ENCODE measurements around the gene HSFX1. TPM values are rescaled to one million over a fixed set of nuclear protein-coding genes. Genes with fewer than 3 reads are reported as not detected.
"Not testable (repeated sequence)": the region's sequence is repeated elsewhere in the genome, so short reads cannot be mapped to it uniquely, and the experiment has no call there.

The HSFX1 gene, protein sequence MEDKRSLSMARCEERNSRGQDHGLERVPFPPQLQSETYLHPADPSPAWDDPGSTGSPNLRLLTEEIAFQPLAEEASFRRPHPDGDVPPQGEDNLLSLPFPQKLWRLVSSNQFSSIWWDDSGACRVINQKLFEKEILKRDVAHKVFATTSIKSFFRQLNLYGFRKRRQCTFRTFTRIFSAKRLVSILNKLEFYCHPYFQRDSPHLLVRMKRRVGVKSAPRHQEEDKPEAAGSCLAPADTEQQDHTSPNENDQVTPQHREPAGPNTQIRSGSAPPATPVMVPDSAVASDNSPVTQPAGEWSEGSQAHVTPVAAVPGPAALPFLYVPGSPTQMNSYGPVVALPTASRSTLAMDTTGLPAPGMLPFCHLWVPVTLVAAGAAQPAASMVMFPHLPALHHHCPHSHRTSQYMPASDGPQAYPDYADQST
- total RNA-seq, result 0.28 and 0.40 TPM in 2 replicates

DNA sequence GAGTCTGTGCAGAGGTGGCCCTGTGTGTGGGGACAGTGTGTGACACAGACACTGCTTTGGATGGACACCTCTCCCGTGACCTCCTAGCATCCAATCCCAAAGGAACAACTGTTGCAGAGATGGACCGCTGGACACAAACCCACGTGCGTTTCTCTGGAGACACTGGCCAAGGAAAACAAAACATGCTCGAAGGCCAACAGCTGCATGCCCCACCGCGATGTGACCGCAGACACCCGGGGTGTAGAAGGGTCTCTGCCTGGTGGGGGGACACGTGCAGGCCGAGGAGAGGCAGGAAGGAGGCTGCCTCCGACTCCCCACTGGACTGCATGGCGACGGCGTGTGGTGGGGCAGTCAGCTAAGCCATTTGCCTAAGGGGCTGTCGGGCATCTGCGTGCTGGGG lies at the start of gene HSFX1:
TSS of gene HSFX1 (plus strand) at position 301 of the 400 bp plus-strand sequence. CDS start 614 bp downstream, outside the sequence.
- not testable (repeated sequence) for DNase-seq (ENCODE audit: low read depth, low spot score)

DNA sequence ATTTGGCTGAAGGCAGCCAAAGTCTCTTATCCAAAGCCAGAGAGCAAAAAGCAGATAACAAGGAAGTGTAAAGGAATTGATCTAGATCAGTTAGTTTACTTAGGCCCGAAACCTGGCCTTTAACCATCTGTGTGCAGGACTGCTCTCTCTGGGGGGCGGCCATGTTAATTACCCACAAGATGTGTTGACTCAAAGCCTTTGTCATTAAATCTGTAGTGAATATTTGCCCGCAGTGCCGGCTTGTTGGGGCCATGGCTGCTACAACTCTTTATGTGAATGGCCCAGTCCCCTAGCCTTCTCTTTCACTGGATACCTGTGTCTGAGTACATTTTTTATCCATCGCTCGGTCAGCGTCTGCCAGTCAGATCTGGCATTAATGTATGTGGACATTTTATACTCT lies 46.6 kb upstream of the HSFX1 start:
- not testable (repeated sequence) for DNase-seq (ENCODE audit: low read depth, low spot score)

DNA sequence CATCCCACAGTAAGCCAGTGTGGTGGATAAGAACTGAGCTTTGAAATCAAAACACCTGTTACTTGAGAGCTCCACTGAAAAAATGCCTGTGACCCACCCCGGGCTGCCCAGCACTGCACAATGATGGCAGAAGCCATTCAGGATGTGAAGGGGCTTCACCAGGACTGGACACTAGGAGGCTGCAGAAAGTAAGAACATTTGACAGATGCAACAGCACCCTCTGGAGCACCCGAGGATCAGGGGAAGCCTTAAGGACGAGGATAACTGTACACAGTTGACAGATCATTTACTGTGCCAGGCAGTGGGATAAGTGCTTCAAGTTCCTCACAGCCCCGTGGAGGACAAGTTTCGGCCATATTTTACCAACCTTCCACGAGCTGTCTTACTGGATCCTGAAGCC lies 31.6 kb upstream of the HSFX1 start:
- DNase-seq (ENCODE audit: low read depth, low spot score), result not testable (repeated sequence)

DNA sequence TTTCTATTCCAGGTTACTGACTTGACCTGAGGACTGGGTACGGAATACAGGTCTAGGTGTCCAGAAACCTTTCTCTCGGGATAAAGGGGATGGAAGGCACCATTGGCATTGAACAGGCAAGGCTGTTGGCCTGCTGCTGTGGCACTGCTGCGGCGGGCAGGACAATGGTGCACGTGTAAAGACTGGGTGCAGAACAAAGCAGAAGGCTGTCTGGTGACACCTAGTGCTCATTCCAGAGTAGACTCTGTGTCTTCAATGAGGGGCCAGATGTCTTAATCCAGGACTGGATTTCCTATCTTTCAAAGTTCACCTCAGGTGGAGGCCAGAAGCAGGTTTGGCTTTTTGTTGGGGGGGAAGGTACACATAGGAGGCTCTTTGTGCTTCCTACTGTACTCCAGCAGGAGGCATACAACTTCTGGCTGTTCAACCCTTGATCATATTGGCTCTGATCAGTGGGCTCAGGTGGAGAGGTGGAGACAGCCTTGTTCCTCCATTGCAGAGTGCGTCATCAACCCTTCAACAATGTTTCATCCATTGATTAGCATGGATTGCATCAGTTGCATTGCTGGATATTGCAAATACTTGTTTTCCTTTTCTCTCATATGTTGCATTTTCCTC lies 27.4 kb upstream of the HSFX1 start:
- not testable (repeated sequence) for DNase-seq (ENCODE audit: low read depth, low spot score)

DNA sequence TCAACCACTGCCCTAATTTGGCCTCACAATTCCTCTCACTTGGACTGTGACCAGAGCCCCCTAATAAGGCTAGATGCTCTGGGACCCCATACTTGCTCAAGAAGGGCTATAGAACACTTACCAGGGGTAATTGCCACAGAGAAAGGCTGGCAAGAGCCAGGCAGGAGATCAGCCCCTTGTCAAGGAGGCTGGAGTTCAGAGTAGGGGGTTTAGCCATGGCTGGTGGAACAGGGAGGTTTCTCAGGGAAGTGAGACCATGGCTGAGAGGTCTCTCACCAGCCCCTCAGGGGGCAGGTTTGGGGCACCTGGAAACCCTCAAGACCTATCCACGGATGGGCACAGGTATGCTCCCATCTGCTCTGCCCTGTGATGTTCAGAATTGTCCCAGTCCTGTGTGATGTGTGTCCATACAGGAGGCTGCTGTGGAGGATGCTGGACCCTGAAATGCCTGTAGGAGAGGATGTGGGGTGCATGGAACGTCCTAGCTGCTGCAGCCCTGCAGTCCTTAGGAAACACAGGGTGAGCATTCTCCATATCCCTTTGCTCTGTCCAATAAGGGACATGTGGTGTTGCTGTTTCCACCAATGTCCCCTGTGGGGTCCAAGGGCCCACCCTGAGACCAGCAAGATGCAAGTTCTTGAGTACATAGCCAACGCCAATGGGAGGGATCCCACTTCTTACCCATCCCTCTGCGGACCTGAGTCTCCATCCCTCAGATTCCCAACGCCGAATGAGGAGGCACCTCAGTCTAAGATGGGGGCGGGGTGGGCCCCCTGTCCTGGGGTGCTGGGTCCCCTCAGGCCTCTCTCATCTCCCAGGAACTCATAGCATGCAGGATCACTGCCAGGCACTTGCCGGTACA lies 16.4 kb upstream of the HSFX1 start:
- no peak for DNase-seq (ENCODE audit: low read depth, low spot score)

DNA sequence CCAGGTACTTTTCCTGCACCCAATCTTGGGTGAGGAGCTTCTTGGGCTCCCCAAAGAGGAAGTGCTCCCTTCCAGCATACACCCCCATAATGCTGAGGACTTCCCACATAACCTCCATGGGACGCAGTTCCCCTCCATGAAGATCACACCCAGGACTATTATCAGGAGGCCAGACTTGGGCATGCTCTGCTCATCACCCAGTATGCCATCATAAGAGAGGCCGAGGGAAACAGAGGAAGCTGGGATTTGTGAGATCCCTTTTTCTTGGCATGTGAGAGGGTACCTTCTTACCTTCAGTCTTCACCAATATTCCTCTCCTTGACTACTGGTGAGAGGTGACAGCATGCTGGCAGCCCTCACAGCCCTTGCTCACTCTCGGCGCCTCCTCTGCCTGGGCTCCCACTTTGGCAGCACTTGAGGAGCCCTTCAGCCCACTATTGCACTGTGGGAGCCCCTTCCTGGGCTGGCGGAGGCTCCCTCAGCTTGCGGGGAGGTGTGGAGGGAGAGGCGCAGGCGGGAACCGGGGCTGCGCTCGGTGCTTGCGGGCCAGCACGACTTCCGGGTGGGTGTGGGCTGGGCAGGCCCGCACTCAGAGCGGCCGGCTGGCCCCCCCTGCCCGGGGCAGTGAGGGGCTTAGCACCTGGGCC lies 15.7 kb upstream of the HSFX1 start:
- DNase-seq (ENCODE audit: low read depth, low spot score), result no peak

DNA sequence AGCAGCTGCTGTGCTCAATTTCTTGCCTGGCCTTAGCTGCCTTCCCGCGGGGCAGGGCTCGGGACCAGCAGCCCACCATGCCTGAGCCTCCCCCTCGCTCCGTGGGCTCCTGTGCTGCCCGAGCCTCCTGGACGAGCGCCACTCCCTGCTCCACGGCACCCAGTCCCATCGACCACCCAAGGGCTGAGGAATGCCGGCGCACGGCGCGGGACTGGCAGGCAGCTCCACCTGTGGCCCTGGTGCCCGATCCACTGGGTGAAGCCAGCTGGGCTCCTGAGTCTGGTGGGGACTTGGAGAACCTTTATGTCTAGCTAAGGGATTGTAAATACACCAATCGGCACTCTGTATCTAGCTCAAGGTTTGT lies 15.2 kb upstream of the HSFX1 start:
- DNase-seq (ENCODE audit: low read depth, low spot score), result not testable (repeated sequence)

DNA sequence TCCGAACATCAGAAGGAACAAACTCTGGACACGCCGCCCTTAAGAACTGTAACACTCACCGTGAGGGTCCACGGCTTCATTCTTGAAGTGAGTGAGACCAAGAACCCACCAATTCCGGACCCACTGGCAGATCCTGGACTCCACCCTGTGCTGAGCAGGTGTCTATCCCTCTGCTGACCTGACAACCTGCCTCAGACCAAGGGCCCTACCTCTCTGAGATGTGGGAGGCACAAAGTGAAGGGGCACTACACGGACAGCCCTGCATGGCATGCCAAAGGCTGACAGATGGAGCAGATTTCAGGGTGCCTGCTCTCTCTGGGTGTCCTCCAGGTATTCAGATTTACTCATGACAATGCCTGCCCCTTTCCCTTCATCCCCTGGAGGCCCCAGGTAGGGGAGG lies 14.0 kb upstream of the HSFX1 start:
- DNase-seq (ENCODE audit: low read depth, low spot score), result no peak

DNA sequence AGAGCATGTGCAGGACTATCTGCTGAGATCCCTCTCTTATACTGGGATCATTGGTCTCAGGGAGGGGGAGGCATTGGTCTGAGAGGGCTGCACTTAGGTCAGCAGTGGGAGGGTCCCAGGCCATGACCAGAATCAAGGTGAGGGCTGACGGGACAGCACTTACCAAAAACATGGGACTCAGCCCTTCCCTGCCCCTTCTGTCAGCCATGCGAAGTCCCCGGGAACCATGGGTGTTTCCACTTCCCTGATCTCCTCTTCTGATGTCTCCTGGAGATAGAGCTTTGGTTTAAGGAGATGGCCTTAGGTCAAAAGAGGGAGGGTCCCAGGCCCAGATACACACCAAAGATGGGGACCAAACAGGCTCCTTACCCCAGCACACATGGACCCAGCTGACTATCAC lies 12.9 kb upstream of the HSFX1 start:
- DNase-seq (ENCODE audit: low read depth, low spot score), result no peak

DNA sequence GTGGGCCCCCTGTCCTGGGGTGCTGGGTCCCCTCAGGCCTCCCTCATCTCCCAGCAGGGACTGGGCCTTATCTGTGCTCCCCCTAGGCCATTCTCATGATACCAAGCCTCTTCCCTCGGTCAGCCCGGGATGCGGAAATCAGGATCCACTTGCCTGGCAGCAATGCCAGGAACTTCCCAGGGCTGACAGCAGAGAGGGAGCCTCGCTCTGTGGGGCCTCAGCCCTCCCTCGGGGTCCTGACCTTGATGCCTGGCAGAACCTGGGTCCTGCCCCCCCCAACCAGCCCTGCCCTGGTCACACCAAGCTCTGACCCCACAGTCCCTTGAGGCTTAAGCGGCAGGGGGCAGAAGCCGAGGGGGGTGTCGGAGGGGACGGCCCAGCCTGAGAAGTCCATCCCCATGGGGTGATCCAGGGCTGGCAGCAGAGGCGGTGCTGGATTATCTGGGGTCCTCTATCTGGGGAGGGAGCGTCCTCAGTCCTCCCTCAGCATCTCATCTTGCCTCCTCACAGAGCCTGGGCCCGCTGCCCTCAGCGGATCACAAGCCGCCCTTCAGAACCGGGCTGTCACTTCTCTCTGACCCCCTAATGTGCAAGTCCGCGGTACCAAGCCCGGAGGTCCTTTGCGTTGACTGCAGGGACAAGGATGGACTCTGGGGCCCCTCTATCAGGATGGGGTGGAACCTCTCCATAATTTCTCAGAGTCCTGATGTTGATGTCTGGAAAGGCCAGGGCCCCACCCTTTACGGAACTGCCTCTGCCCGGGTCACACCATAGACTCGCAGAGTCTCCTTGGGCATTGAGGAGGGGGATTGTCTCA lies 11.8 kb upstream of the HSFX1 start:
- DNase-seq (ENCODE audit: low read depth, low spot score), result not testable (repeated sequence)

DNA sequence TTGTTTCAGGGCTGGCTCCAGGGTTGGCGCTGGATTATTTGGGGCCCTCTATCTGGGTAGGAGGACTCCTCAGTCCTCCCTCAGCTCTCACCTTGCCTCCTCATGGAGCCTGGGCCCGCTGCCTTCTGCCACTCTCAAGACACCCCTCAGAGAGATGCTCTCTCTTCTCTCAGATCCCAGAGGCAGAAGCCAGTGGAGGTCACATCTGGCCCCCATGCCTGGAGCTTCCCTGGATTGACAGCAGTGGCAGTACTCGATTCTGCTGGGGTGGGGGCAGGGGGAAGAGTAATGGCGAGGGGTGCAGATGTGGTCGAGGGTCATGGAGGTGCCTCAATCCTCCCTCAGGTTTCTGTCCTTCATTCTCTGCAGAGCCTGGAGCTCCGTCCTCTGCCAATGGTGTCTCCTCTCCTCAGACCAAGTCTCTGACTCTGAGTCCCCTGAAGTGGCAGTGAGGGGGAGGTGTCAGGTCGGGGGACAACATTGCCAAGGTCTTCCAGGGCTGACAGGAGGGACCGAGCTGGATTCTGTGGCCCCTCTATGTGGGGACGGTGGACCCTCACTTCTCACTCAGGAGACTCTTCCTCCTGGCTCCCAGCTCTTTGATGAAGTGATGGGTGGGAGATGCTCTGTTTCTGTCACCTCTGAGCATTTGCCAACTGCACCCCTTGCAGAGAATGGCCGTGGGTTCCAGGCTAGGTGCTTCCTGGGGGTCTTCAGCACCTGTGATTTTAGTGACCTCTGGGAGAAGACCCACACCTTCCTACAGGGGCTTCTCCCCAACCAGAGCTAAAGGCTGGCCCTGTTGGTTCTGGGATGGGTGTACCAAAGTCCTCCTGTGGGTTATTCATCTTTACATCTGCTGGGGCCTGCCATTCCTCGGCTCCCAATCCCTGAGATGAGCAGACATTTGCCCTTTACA lies 10.9 kb upstream of the HSFX1 start:
- no peak for DNase-seq (ENCODE audit: low read depth, low spot score)

DNA sequence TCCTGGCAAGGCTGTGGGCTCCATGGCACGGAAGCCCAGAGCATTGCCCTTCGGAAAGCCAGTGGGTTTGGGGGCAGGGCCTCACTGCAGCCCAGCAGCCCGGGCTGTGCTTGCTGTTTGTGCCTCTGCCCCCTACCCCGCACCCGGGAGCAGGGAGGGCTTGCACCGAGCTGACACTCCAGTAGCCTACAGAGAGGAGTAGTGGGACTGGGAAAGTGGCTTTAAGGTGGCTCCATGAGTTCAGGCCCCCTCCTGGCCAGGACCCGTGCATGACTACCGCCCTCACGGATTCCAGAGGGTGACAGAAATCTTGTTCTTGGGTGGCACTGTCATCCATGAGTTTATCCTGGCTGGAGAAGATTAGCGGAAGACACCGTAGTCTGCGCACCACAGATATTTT lies 3.5 kb upstream of the HSFX1 start:
- DNase-seq (ENCODE audit: low read depth, low spot score), result not testable (repeated sequence)

DNA sequence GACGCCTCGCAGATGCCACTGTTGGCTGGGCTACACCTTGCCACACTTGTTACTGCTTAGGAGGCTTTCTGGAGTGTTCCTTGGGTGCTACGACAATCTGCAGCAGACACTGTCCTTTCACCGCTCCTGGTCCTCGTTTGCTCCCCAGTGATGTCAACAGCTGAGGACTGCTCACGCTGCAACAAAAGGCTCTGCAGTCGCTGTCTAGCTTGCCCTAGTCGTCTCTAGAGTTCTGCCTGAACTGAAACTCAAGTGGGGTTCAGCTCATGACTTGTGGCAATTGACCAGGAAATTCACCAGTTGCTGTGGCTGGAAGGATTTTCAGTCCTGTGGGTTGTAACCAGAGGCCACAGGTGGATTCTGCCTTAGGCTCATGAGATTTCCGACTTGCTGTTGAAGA lies 842 bp upstream of the HSFX1 start:
- DNase-seq (ENCODE audit: low read depth, low spot score), result not testable (repeated sequence)

DNA sequence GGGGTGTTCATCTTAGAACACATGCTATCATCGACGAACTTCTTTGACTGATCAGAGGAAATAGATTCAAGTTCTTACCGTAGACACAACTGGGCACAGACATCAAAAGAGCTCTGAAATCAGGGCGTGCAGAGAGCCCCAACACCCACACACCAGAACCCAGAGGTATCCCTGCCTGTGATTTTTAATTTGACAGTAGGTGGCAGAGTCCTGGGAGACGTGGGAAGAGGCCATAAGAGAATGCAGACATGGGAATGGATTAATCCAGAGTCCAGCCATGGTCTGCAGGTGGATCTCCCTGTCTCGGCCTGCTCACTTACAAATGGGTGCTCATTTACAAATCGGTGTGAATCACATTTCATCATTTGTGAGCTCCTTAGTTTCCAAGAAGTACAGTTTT lies 4.1 kb downstream of the HSFX1 start:
- DNase-seq (ENCODE audit: low read depth, low spot score), result not testable (repeated sequence)

DNA sequence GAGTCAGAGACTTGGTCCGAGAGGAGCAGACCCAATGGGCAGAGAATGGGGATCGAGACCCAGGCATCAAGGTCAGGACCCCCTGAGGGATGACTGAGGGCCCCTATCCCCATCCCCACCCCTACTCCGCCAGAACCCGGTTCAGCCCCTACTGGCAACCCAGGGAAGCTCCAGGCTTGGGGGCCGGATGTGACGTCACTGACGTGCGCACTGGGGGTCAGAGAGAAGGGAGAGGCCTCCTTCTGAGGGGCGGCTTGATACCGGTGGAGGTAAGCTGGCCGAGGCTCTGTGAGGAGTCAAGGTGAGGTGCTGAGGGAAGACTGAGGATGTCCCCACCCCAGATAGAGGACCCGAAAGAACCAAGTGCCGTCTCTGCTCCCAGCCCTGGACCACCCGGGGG lies 7.9 kb downstream of the HSFX1 start, which contains the start of gene MAGEA9:
TSS of gene MAGEA9 (plus strand) at position 204 of the 400 bp plus-strand sequence. CDS start 4,281 bp downstream, outside the sequence.
- DNase-seq (ENCODE audit: low read depth, low spot score), result not testable (repeated sequence)

DNA sequence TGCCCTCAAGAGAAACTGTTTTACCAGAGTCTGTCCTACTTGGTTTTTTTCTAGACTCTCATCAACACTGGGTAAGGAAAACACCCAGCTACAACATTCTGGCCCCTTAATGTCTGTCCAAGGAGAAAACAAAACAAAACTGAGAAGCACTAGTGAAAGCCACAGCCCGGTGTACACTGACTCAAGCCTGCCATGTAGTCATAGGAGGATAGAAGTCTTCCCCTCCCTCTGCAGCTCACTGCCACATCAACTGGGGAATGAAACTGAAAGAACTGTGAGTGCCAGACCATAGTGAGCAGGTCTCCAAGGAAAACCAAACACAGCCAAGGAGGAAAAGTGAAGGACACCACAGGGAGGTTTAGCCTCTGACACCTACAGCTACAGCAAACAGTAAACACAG lies 21.7 kb downstream of the HSFX1 start:
- DNase-seq (ENCODE audit: low read depth, low spot score), result not testable (repeated sequence)

DNA sequence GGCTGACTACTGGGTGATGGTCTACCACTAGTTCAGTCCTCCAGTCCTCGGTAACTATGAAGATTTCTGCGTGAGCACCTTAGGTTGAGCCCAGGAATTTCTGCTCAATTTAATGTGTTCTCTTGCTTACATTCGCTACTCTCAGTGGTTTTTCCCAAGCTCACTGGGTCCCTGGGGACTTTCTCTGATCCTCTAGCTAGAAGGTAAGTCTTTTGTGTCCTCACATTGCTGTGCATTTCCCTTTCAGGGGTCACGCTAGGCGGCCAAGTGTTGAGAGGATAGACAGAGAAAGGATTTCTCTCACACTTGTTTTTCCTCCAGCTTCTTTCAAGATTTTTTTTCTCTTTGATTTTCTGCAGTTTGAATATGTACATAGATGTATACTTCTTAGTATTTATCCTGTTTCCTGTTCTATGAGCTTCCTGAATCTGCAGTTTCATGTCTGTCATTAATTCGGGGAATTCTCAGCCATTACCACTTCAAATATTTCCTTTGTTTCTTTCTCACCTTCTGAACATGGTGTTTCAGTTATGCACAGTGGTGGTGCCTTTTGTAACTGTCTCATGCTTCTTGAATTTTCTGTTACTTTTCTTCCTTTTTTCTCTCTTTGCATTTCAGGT lies 25.3 kb downstream of the HSFX1 start:
- DNase-seq (ENCODE audit: low read depth, low spot score), result no peak

DNA sequence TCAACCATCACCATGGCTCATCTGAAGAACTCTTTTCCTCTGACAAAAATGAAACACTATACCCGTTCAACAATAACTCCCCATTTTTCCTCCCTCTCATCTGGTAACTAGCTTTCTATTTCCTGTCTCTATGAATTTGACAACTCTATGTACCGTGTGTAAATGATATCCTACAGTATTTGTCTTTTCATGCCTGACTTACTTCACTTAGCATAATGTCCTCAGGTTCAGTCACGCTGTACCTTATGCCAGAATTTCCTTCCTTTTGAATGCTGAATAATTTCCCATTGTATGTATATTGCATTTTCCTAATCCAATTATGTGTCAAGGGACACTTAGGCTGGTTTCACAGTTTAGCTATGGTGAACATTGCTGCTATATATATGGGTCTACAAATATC lies 26.1 kb downstream of the HSFX1 start:
- DNase-seq (ENCODE audit: low read depth, low spot score), result no peak
